ENCODE measurements around the gene SIPA1L3.

The SIPA1L3 gene

DNA sequence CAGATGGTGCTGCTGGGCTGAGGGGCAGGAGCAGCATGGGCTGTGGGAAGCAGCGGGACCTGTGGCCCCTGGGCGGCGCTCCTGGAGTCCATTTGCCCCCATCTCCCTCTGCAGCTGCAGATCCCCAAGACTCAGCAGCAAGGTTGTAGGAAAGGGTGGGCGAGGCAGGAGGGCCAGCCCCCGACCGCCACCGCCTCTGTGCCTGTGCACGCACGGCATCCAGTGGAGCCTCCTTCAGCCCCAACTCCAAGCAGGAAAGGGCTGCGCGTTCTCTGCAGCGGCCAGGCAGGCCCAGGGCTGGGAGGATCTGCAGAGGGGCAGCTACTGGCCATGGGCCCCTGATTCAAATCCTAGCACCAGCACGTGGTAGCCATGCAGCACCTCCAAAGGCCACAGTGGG lies 296.2 kb downstream of the SIPA1L3 start:
- no peak for DNase-seq

GRCh38 chr19:38204096-38204495 lies 297.1 kb downstream of the SIPA1L3 start:
- DNase-seq, result peak; percentile 69

GRCh38 chr19:38204728-38205127 lies 297.7 kb downstream of the SIPA1L3 start:
- no peak for DNase-seq

GRCh38 chr19:38206006-38206745 lies 299.2 kb downstream of the SIPA1L3 start:
- no peak for DNase-seq

DNA sequence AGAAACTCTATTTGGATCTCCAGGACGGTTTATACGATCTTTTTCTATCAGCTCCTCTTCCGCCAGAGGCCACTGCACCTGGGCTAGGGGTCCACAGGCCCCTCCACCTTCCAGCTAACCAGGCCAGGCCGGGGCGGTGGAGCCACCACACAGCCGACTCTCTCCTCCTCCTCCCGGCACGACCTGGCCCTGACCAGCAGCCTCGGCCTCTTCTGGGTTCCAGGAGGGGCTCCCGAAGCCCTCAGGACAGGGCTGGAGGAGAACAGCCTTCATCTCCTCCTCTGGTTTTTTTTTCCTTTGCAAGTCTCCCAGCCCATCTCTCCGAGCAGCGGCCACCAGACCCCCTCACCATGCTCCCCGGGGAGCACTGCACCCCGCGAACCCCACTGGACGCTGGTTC lies 299.9 kb downstream of the SIPA1L3 start:
- no peak for DNase-seq

- no peak for DNase-seq
Observed at GRCh38 chr19:38207543-38207942, 300.5 kb downstream of the SIPA1L3 start.

DNA sequence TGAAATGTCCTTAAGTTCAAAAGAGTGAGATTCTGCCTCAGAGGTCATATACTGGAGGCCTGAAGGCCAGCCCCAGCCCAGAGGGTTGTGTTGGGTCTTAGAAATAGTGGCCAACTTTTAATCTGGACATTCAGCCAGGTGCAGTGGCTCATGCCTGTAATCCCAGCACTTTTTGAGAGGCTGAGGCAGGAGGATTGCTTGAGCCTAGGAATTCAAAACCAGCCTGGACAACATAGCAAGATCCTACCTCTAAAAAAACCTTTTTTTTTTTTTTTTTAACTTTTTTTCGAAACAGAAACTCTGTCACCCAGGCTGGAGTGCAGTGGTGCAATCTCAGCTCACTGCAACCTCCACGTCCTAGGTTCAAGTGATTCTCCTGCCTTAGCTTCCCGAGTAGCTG lies 301.6 kb downstream of the SIPA1L3 start:
- DNase-seq, result no peak

DNA sequence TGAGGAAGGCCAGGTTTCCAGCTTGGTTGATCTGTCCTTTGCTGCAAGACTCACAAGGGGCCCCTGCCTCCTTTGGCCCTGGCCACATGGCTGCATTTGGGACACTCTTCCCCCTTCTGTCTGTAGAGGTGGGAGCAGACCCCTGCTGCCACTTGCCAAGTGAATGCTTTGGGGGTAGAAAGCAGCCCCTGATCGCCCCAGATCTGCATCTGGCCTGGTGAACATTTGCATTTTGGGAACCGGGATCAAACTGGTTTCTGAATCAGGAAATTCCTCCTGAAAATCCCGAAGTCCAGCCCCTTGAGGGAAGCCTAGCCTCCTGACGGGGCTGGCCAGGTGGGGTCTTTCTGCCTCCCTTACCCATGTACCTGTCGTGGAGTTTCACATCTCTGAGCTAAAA lies 302.1 kb downstream of the SIPA1L3 start:
- no peak for DNase-seq

DNA sequence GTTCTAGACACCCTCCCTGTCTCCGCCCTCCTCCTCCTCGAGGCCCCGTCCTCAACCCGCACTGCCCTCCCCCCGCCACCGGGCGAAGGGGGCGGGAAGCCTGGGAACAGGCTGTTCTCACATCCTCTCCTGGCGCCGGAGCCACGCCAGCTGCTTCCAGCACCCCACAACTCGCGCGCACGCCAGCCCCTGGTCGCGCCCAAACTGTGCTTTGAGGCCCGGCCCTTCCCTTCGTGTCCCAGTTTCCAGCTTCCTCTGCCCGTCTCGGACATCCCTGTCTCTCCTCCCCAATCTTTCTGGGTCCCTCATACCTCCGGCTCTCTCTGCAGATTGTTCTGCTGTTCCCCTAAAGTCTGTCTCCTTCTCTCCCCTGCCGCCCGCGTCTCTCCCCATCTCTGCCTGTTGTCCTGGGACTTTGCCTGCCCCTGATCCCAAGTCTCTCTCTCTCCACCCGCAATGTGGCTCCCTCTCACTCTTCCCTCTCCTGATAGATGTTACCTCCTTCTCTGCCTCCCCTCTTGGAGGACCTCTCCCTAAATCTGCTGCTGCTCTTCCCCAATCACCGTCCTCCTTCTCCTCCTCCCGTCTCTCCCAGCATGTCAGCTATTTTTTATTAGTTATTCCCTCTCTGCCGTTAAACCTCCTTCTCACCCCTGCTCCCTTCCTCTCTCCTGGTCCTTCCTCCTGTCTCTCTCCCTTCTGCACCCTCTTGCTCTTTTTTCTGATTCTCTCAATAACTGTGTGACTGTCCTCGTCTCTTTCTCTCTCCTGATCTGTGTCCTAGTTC lies 302.9 kb downstream of the SIPA1L3 start:
- DNase-seq, result no peak

GRCh38 chr19:38210458-38210987 lies 303.5 kb downstream of the SIPA1L3 start:
- DNase-seq, result no peak

DNA sequence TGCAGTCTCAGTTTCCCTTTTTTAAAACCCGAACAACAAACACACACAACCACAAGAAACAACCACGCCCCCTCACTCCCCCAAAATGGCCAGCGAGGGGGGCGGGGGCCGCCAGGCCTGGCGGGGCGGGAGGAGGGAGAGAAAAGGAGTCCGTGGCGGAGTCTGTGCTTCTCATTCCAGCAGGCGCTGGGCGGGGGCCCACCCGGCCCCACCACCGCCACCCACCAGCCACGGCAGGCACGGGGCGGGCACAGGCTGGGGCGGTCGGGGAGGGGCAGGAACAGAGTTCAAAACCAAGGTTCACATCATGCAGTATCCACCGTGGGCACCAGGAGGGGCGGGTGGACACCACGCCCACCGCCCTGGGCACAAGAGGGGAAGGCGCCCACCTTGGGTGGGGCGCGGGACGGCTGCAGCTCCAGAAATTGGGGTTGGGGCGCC lies 304.2 kb downstream of the SIPA1L3 start:
- DNase-seq, result no peak

- no peak for DNase-seq
Observed at GRCh38 chr19:38211766-38212165, 304.8 kb downstream of the SIPA1L3 start.

DNA sequence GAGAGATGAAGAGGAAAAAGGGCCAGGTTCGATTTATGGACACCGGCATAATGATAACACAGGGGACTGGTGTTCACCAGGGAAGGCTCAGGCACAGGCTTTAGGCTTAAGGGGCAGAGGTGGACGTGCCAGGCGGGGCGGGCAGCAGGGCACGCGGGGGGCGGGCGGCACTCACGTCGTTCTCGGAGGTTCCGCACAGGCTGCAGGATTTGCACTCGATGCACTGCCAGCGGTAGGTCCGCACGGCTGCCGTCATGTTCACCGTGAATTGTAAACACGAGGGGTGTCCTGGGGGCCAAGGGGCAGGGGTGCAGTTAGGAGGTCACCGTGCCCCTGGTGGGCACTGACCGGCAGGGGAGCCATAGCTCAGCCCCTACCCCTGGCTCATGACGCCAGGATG lies 306.5 kb downstream of the SIPA1L3 start:
- no peak for DNase-seq

- no peak for DNase-seq
Observed at GRCh38 chr19:38213911-38214625, 307.1 kb downstream of the SIPA1L3 start.

- DNase-seq, result no peak
Observed at GRCh38 chr19:38216785-38217641, 310.0 kb downstream of the SIPA1L3 start.

GRCh38 chr19:38218204-38218603 lies 311.2 kb downstream of the SIPA1L3 start:
- DNase-seq, result no peak

GRCh38 chr19:38219221-38219620 lies 312.2 kb downstream of the SIPA1L3 start:
- no peak for DNase-seq

GRCh38 chr19:38221421-38221820 lies 314.4 kb downstream of the SIPA1L3 start:
- no peak for DNase-seq

DNA sequence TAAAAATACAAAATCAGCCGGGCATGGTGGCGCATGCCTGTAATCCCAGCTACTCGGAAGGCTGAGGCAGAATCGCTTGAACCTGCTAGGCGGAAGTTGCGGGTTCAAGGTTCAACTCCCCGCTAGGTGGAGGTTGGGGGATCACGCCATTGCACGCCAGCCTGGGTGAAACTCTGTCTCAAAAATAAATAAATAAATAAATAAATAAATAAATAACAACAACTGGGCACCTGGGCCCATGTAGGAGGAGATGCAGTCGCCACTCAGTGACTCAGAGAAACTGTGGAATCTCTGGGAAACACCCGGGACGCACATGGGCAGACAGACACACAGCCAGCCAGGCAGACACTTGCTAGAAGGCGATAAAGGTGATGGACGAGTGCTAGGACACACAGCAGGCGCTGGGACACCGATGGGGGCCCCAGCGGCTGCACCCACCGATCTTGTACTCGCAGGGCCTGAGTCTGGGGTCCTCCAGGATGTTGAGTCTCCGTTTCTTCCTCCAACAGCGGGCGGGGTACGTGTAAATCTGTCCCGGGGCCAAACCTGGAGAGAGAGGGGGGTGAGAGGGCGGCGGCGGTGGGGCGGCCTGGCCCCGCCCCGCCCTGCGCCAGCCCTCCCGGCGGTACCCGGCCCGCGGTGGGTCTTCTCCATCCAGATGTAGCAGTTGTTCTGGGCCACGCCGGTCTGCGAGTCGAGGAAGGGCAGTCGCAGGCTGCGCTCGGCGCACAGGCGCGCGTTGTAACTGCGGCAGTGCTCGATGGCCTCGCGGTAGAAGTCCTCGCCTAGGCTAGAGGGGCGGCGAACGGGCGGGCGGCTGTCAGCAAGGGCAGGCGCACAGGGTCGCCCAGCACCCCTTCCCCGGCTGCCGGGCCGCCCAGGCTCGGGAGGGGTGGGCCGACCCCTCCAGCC lies 315.2 kb downstream of the SIPA1L3 start:
- DNase-seq, result no peak

DNA sequence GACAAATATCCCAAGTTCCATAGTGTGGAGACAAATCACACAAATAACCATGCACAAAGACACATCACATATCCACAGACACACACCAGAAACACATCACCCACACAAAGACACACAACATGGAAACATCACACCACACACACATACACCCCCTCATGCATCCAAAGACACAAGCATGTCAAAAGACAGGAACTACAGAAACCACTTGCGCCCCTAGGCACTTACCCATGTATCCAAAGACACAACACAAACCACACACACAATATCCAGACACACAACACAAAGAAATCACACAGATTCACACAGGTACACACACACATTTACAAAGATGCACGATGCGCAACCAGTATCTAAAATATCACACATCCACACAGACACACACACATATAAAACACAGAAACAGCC lies 316.1 kb downstream of the SIPA1L3 start:
- DNase-seq, result no peak

DNA sequence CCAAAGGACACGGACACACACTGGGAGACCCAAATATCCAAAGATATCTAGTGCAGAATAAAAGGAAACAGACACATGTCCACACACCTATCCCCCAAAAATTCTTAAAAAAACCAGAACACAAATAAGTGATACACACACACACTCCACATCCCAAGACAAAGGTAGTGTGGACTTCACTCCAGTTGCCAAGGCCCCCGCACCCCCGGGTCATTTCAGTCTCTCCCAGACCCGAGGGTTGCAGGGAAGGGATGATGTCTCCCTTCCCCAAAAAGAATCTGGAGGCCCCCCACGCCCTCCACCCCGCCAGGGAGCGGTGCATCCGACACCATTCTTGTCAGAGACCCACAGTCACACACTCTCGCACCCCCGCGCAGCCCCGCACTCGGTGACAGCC lies 316.6 kb downstream of the SIPA1L3 start:
- DNase-seq, result no peak

All from NCI-H774 (cell line).